MV-4-11 (cell line): ENCODE measurements around the gene MEIOB.

Experiments
- DNase-seq: peaks from one replicate; lab custom pipeline; 2025; lab: John Stamatoyannopoulos, UW

The MEIOB gene

GRCh38 chr16:1831186-1832075 is 40.5 kb downstream of the MEIOB start:
- no peak for DNase-seq

GRCh38 chr16:1830213-1830612 is 41.8 kb downstream of the MEIOB start:
- DNase-seq: no peak

- no peak for DNase-seq
These were observed 43.1 kb downstream of the MEIOB start for GRCh38 chr16:1828645-1829410.

- DNase-seq: peak; percentile 85
These were observed 45.0 kb downstream of the MEIOB start, which contains the start of the genes FAHD1 and HAGH for GRCh38 chr16:1826691-1827573. Gene FAHD1, plus strand, starts transcription at chr16:1827206. Its CDS starts 33 bp downstream, at chr16:1827239. Gene HAGH, minus strand, starts transcription at chr16:1826825. Its CDS starts 38 bp downstream, at chr16:1826787.

GRCh38 chr16:1825864-1826690 is 45.9 kb downstream of the MEIOB start:
- peak; percentile 45 for DNase-seq

- no peak for DNase-seq
These were observed 46.5 kb downstream of the MEIOB start for GRCh38 chr16:1825381-1825863.

- peak; percentile 54 for DNase-seq
These were observed 48.1 kb downstream of the MEIOB start for GRCh38 chr16:1823821-1824220.

- DNase-seq: no peak
These were observed 49.2 kb downstream of the MEIOB start for GRCh38 chr16:1822801-1823200.

GRCh38 chr16:1821861-1822611 is 49.9 kb downstream of the MEIOB start:
- no peak for DNase-seq

GRCh38 chr16:1820946-1821290 is 51.0 kb downstream of the MEIOB start:
- DNase-seq: no peak

- no peak for DNase-seq
These were observed 51.6 kb downstream of the MEIOB start for GRCh38 chr16:1820096-1820945.

- no peak for DNase-seq
These were observed 52.4 kb downstream of the MEIOB start for GRCh38 chr16:1819611-1820010.

- no peak for DNase-seq
These were observed 53.0 kb downstream of the MEIOB start for GRCh38 chr16:1818873-1819525.

- DNase-seq: no peak
These were observed 53.6 kb downstream of the MEIOB start for GRCh38 chr16:1818204-1818872.

GRCh38 chr16:1817716-1818115 is 54.2 kb downstream of the MEIOB start:
- no peak for DNase-seq

- DNase-seq: no peak
These were observed 54.7 kb downstream of the MEIOB start for GRCh38 chr16:1817276-1817589.

- DNase-seq: no peak
These were observed 55.3 kb downstream of the MEIOB start for GRCh38 chr16:1816396-1817275.
